GM12801 (cell line): Measurements from ENCODE around the gene PGPEP1.

ENCODE experiments used
- TF ChIP-seq, protein P1 (sequence below): IDR thresholded peaks from one replicate; pipeline ENCODE4 v1.5.1; 2011; ENCODE audit warnings: control low read depth; ENCODE audit not compliant: insufficient read length; ENCODE audit errors: extremely low read depth

Gene PGPEP1

DNA sequence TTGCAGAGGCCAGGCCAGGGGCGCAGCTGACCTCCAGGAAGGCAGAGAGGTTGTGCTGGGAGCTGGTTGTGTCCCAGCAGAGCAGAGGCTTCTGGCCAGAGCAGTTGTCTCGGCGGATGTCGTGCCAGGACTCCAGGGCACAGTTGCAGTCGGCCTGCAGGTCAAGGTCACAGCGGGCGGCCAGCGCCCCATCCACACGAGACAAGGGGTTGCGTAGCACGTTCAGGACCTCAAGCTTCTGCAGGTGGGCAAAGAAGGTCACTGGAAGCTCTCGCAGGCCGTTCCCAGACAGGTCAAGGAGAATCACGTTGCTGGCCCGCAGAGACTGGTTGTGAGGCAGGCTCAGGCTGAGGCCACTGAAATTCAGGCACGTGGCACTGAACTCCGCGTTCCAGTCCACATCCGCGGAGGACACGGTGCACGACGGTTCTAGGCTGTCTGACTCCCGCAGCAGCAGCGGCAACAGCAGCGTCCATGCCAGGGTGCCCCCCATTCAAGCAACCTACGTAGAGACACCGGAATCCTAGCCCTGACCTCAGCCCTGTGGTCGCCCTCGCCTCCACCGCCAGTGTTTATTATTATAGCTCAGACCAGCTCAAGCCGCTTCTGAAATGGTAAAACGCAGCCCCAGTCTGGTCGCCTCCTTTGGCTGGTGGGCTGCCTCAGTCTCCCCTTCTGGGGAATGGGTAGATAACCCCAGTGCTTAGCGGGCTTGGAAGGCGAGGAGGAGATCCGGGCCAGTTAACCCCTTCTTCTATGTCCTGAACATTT is 56.3 kb downstream of the PGPEP1 start:
- TF ChIP-seq, protein P1, sequence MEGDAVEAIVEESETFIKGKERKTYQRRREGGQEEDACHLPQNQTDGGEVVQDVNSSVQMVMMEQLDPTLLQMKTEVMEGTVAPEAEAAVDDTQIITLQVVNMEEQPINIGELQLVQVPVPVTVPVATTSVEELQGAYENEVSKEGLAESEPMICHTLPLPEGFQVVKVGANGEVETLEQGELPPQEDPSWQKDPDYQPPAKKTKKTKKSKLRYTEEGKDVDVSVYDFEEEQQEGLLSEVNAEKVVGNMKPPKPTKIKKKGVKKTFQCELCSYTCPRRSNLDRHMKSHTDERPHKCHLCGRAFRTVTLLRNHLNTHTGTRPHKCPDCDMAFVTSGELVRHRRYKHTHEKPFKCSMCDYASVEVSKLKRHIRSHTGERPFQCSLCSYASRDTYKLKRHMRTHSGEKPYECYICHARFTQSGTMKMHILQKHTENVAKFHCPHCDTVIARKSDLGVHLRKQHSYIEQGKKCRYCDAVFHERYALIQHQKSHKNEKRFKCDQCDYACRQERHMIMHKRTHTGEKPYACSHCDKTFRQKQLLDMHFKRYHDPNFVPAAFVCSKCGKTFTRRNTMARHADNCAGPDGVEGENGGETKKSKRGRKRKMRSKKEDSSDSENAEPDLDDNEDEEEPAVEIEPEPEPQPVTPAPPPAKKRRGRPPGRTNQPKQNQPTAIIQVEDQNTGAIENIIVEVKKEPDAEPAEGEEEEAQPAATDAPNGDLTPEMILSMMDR, result no peak

DNA sequence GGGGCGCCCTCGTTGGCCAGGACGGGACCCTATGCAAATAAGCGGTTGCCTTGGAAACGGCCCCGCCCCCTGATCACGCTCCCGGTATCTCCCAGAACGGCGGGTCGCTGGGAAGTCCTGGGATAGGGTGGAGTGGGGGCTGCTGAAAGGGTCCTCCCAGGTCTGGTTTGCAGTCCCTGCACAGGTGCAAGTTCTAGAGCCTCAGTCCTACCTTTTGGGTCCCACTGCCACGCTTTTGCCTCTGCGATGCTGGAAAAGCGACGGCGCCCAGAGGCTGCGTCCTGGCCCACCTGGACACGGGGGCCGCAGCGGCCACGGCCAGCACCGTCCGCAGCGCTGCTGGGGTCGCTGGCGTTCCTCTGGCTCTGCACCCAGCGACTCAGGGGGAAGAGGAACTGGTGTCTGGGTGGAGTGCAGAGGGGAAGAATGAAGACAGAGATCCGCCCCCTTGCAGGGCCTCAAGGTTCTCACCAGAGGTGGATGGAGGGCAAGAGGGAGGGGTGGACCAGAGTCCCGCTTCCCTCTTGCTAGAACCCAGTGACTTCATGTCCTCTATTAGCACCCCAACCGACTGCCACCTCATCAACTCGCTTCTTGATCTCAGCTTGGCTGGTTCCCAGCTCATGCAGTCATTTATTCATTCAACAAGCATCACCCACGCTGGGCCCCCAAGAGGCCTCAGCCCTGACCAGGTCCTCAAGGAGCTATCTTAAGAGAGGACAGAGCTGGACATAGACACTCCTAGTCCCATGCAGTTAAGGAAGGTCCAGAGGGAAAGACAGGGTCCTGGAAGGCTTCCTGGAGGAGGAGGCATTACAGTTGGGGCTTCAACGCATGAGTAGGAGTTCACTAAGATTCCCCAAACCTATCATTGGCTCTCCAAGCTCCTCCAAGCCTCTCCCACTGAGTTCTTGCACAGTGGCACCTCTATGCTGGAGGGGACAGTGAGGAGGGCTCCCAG is 57.1 kb downstream of the PGPEP1 start, which contains the start of gene LRRC25:
Gene LRRC25, minus strand, starts transcription at position 381 of the 961 bp plus-strand sequence. CDS start 659 bp downstream, outside the sequence.
- TF ChIP-seq, protein P1, result no peak

DNA sequence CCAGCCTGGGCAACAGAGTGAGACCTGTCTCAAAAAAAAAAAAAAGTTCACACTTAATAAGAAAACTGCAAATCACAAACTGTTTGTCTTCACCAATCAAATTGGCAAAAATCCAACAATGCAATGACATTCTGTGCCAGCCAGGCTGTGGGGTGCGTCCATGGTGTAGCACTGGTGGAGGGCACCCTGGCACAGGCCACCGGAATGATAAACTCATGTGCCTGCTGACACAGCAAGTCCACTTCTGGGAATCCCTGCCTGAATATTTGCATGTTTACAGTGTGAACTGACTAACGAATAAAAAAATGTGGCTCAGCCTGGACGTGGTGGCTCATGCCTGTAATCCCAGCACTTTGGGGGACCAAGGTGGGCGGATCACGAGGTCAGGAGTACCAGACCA is 58.6 kb downstream of the PGPEP1 start:
- TF ChIP-seq, protein P1, result no peak

DNA sequence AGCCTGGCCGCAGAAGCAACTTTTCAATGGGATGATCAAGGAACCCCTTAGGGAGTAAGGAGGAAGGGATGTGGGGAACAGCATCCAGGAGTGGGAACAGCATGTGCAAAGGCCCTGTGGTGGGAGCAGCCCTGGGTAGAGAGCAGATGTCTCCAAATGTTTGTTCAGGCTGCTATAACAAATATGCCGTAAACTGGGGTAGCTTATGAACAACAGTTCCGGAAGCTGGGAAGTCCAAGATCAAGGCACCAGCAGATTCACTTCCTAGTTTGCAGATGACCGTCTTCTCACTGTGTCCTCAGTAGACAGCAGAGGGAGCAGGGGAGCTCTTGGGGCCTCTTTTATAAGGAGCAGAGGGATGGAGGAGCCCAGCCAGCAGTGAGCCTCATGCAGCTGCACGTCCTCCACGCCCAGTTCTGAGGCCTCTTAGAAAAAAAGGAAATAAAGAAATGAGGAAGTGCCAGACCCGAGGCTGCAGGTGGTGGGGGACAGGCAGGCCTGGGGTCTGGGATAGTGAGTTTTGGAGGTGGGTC is 61.2 kb downstream of the PGPEP1 start:
- TF ChIP-seq, protein P1, result no peak

DNA sequence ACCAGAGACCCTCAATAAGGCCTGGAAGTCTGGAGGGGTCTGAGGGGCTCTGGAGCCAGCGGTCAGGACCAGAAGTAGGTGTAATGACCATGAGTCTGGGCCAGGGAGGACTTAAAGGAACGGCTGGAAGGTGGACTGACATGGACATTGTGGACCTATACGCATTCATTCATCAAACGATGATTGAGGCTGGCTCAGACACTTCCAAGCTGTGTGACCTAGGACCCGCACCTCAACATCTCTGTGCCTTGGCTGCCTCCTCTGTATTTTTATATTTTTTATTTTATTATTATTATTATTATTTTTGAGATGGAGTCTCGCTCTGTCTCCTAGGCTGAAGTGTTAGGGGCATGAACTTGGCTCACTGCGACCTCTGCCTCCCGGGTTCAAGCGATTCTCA is 66.4 kb downstream of the PGPEP1 start:
- TF ChIP-seq, protein P1, result no peak

DNA sequence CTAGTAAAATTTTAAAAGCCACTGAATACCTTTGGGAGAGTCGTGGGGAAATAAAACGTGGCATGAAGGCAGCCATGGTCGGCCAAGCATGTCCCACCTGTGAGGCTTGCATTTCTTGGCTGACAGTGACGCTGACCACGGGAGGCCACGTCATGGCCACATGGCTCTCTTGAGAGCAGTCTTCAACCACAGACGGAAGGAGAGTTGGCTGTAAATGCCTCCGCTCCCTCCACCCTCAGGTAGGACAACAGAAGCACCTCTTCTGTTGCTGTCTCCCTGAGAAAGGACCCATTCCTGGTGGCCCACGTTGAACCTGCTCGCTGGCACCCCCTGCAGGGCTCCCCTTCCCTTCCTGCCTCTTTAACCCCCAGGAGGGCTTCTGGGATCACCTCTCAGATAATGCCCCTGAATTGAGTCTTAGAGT is 67.7 kb downstream of the PGPEP1 start:
- TF ChIP-seq, protein P1, result no peak
